BJ (cell line): ENCODE measurements around the gene MAST2. TPM values are rescaled to one million over a fixed set of nuclear protein-coding genes. Genes with fewer than 3 reads are reported as not detected.

ENCODE experiments used
- CTCF ChIA-PET: fragments of 350-600 bp; formaldehyde crosslinking; extraction: SDS; loops from one replicate; lab custom pipeline; 2021; ENCODE audit warnings: antibody characterized with exemption, inconsistent platforms; lab: Yijun Ruan, JAX
- POLR2A ChIA-PET: fragments of 300-600 bp; sonication (Branson Sonifier 250); formaldehyde crosslinking; extraction: SDS; loops from one replicate; lab custom pipeline; 2021; ENCODE audit warnings: antibody characterized with exemption; lab: Charles Lee
- DNase-seq: peaks from one replicate; pipeline ENCODE4 v3.0.0-alpha.2; 2011; ENCODE audit warnings: low read depth
- H3K27me3 ChIP-seq: 2 replicates; pipeline ENCODE4 v1.6.0; 2011; ENCODE audit warnings: low read length; ENCODE audit not compliant: control insufficient read depth, insufficient read depth
- H3K36me3 ChIP-seq: 2 replicates; pipeline ENCODE4 v1.5.1; 2011; ENCODE audit warnings: low read length; ENCODE audit not compliant: control insufficient read depth, insufficient read depth
- H3K4me3 ChIP-seq: 2 replicates; pipeline ENCODE4 v1.5.1; 2011; ENCODE audit warnings: low read depth, mild to moderate bottlenecking, control low read depth, low read length
- polyA plus RNA-seq: library from polyadenylated mRNA; depleted of rRNA; stranded (reverse); fragments of >200 nt; gene quantifications from 2 replicates; pipeline ENCODE4 v1.2.3, GENCODE V29; 2011
- TF ChIP-seq, protein P1 (sequence below): IDR thresholded peaks from 2 replicates; pipeline ENCODE4 v1.5.1; 2011; ENCODE audit warnings: low read depth, mild to moderate bottlenecking, control low read depth, inconsistent platforms, low read length, moderate library complexity; ENCODE audit not compliant: insufficient read depth

MAST2 gene
- polyA plus RNA-seq, 1 experiment: 47.2 TPM

DNA sequence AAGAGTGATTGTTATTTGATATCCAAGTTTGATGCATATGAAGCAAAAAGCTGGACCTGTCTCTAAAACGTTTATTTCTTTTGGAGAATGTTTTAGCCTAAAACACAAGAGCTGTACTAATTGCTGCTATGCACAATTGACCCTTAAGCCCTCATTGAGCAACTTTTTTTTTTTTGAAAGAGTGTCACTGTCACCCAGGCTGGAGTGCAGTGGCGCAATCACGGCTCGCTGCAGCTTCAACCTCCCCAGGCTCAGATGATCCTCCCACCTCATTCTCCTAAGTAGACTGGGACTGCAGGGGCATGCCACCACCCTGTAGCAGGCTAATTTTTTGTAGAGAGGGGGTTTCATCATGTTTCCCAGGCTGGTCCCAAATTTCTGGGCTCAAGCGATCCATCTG lies 199.9 kb downstream of the MAST2 start:
- POLR2A ChIA-PET: no interaction called here
- CTCF ChIA-PET: interaction anchor here (0.7 to 1.8 kb wide), 2 partner anchors 9 to 102 kb away, joined by 5 to 6 read pairs; no protein-coding TSS in a partner anchor
- no peak for DNase-seq

DNA sequence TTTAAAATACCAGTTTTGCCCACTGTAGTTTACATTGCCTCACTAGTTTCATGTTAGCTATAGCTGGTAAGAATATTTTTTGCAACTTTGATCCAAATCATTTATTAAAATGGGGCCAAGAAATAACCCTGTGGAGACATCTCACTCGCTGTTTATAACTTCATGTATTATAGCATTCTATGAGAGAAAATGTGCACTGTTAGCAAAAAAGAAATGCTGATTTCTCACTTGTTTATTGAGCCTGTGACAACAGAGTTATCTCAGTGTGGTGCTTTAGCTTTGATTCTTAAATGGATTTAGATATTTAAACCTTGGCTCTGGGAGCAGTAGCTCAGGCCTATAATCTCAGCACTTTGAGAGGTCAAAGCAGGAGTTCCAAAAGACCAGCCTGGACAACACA lies 201.1 kb downstream of the MAST2 start:
- ChIA-PET POLR2A (no interaction called here), CTCF (no interaction called here)
- Histone ChIP-seq H3K4me3 (no peak overlapping the region), H3K27me3 (no peaks in the 10 kb centered on the region), H3K36me3 (peaks cover 8% of the 10 kb centered on the region)
- TF ChIP-seq, protein P1, sequence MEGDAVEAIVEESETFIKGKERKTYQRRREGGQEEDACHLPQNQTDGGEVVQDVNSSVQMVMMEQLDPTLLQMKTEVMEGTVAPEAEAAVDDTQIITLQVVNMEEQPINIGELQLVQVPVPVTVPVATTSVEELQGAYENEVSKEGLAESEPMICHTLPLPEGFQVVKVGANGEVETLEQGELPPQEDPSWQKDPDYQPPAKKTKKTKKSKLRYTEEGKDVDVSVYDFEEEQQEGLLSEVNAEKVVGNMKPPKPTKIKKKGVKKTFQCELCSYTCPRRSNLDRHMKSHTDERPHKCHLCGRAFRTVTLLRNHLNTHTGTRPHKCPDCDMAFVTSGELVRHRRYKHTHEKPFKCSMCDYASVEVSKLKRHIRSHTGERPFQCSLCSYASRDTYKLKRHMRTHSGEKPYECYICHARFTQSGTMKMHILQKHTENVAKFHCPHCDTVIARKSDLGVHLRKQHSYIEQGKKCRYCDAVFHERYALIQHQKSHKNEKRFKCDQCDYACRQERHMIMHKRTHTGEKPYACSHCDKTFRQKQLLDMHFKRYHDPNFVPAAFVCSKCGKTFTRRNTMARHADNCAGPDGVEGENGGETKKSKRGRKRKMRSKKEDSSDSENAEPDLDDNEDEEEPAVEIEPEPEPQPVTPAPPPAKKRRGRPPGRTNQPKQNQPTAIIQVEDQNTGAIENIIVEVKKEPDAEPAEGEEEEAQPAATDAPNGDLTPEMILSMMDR: no peak
- DNase-seq: no peak

More for the DNA sequence above, 199.9 kb downstream of the MAST2 start:
- Histone ChIP-seq H3K27me3 (no peaks in the 10 kb centered on the region), H3K4me3 (no peak overlapping the region), H3K36me3 (peaks cover 5% of the 10 kb centered on the region)
- TF ChIP-seq, protein P1: no peak

DNA sequence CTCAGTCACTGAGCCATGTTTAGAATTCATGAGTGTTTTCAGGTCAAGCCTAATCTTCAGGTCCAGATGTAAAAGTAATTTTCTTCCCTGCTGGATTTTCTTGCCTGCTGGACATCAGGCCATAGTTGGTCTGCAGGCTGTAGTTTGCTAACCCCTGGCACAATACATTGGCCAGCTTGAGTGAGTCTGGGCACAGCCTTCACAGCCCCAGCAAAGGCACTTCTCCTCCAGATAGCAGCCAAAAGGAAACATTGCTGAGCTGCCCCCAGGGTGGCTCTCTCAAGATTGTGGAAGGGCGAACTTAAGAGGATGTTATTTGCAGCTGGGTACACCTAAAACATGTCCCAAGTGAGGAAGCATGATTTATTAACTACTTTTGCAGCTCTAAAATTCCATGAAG lies 202.2 kb downstream of the MAST2 start:
- Histone ChIP-seq H3K36me3 (peaks cover 11% of the 10 kb centered on the region), H3K27me3 (no peaks in the 10 kb centered on the region), H3K4me3 (no peak overlapping the region)
- POLR2A ChIA-PET: no interaction called here
- CTCF ChIA-PET: no interaction called here
- TF ChIP-seq, protein P1: no peak
- no peak for DNase-seq

DNA sequence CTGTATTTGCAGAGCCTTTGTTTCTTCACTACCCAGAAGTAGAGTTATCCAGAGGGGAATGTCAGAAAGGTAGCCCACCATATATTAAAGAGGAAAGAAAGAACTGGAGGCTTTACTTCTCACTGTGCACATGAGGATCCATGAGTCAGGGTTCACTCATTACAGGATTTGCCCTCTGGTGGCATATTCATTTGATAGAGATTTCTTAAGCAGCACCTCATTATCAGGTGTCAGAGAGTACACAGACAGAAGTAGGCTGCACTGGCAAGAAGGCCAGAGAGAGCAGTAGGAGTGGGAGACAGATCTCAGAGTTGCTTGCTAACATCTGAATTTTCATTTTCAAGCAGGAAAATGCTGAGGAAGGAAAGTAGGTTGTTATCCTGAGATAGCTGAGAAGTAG lies 205.2 kb downstream of the MAST2 start:
- Histone ChIP-seq H3K36me3 (peaks cover 12% of the 10 kb centered on the region), H3K27me3 (no peaks in the 10 kb centered on the region), H3K4me3 (no peak overlapping the region)
- TF ChIP-seq, protein P1: no peak
- ChIA-PET POLR2A (interaction anchor here (0.5 kb wide), 1 partner anchor 14 kb away, joined by 3 read pairs; no protein-coding TSS in a partner anchor), CTCF (interaction anchor here (1.0 kb wide), 1 partner anchor 9 kb away, joined by 3 read pairs; no protein-coding TSS in a partner anchor)
- no peak for DNase-seq

DNA sequence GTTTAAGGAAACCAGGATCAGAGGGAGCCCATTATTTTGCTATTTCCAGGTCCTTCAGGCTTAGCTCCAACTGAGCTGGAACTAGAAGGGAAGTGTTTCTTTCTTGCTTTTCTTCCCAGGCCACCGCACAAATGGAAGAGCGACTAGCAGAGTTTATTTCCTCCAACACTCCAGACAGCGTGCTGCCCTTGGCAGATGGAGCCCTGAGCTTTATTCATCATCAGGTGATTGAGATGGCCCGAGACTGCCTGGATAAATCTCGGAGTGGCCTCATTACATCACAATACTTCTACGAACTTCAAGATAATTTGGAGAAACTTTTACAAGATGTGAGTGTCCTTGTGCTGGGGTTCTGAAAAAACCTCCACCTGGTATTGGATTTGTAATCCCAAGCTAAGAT lies 207.2 kb downstream of the MAST2 start:
- Histone ChIP-seq H3K27me3 (no peaks in the 10 kb centered on the region), H3K4me3 (no peak overlapping the region), H3K36me3 (peaks cover 12% of the 10 kb centered on the region)
- DNase-seq: no peak
- ChIA-PET POLR2A (no interaction called here), CTCF (interaction anchor here (1.4 to 1.7 kb wide), 2 partner anchors 10 to 171 kb away, joined by 3 to 5 read pairs; no protein-coding TSS in a partner anchor)
- TF ChIP-seq, protein P1: no peak
